ENCODE measurements around the gene GLRA1. TPM values are rescaled to one million over a fixed set of nuclear protein-coding genes. Genes with fewer than 3 reads are reported as not detected.

The GLRA1 gene
- total RNA-seq, 1 experiment from 2014 or later: not detected

- H3K36me3 ChIP-seq (ENCODE audit: control insufficient read depth, insufficient read depth, low read length): peaks cover 48% of the 10 kb centered on the region
- no peaks in the 10 kb centered on the region for H3K27me3 ChIP-seq (ENCODE audit: control insufficient read depth, insufficient read depth, low read length)
- DNase-seq (ENCODE audit: low read depth, low spot score): no peak
- intact Hi-C loops (cut with micrococcal nuclease; ENCODE audit: unreplicated experiment) (no loop called here), in situ Hi-C loops (cut with HindIII; ENCODE audit: low pct_unique_long_range_greater_than_20kb, low sequenced_read_pairs) (no loop called here)
- POLR2A ChIA-PET: no interaction called here
- ATAC-seq: no peak
- CTCF ChIA-PET: no interaction called here
- no peak overlapping the region for H3K27ac ChIP-seq (ENCODE audit: low read length)
- no TSS peak for BruUV-seq (replicated peaks)
- H3K4me3 ChIP-seq (ENCODE audit: low read depth in 2 of 2, low read length in 2 of 2): no peak overlapping the region
- H3K9me3 ChIP-seq (ENCODE audit: control insufficient read depth, insufficient read depth, low read depth, low read length): no peaks in the 10 kb centered on the region
- H3K4me1 ChIP-seq (ENCODE audit: control insufficient read depth, insufficient read depth, low read length): no peaks in the 10 kb centered on the region
- TF ChIP-seq TCF7L2 (IDR thresholded peaks at IDR 0.05; ENCODE audit: low read depth, low read length) (no peak), POLR2AphosphoS5 (IDR thresholded peaks at IDR 0.05; ENCODE audit: low read depth, low read length) (no peak), SIN3A (IDR thresholded peaks at IDR 0.05; ENCODE audit: borderline replicate concordance, insufficient read depth, low read depth, low read length) (no peak), REST (IDR thresholded peaks at IDR 0.05; ENCODE audit: insufficient read depth in 1 of 2, low read depth in 2 of 2, low read length in 1 of 2) (no peak), CTCF (IDR thresholded peaks at IDR 0.05) (no peak)
These were observed 113.8 kb downstream of the GLRA1 start for GRCh38 chr5:151810897-151811296.

GRCh38 chr5:151810449-151810848 is 114.2 kb downstream of the GLRA1 start:
- DNase-seq (ENCODE audit: low read depth, low spot score) (no peak), ATAC-seq (no peak)
- TF ChIP-seq SIN3A (IDR thresholded peaks at IDR 0.05; ENCODE audit: borderline replicate concordance, insufficient read depth, low read depth, low read length) (no peak), POLR2AphosphoS5 (IDR thresholded peaks at IDR 0.05; ENCODE audit: low read depth, low read length) (no peak), TCF7L2 (IDR thresholded peaks at IDR 0.05; ENCODE audit: low read depth, low read length) (no peak), REST (IDR thresholded peaks at IDR 0.05; ENCODE audit: insufficient read depth in 1 of 2, low read depth in 2 of 2, low read length in 1 of 2) (no peak), CTCF (IDR thresholded peaks at IDR 0.05) (no peak)
- ChIA-PET POLR2A (no interaction called here), CTCF (no interaction called here)
- H3K27ac ChIP-seq (ENCODE audit: low read length): no peak overlapping the region
- no peaks in the 10 kb centered on the region for H3K4me1 ChIP-seq (ENCODE audit: control insufficient read depth, insufficient read depth, low read length)
- H3K27me3 ChIP-seq (ENCODE audit: control insufficient read depth, insufficient read depth, low read length): no peaks in the 10 kb centered on the region
- H3K9me3 ChIP-seq (ENCODE audit: control insufficient read depth, insufficient read depth, low read depth, low read length): no peaks in the 10 kb centered on the region
- peaks cover 51% of the 10 kb centered on the region for H3K36me3 ChIP-seq (ENCODE audit: control insufficient read depth, insufficient read depth, low read length)
- intact Hi-C loops (cut with micrococcal nuclease; ENCODE audit: unreplicated experiment) (no loop called here), in situ Hi-C loops (cut with HindIII; ENCODE audit: low pct_unique_long_range_greater_than_20kb, low sequenced_read_pairs) (no loop called here)
- no TSS peak for BruUV-seq (replicated peaks)
- H3K4me3 ChIP-seq (ENCODE audit: low read depth in 2 of 2, low read length in 2 of 2): no peak overlapping the region
